ENCODE measurements around the gene SCAMP4.
"Not testable (repeated sequence)": the region's sequence is repeated elsewhere in the genome, so short reads cannot be mapped to it uniquely, and the experiment has no call there.

Gene SCAMP4

DNA sequence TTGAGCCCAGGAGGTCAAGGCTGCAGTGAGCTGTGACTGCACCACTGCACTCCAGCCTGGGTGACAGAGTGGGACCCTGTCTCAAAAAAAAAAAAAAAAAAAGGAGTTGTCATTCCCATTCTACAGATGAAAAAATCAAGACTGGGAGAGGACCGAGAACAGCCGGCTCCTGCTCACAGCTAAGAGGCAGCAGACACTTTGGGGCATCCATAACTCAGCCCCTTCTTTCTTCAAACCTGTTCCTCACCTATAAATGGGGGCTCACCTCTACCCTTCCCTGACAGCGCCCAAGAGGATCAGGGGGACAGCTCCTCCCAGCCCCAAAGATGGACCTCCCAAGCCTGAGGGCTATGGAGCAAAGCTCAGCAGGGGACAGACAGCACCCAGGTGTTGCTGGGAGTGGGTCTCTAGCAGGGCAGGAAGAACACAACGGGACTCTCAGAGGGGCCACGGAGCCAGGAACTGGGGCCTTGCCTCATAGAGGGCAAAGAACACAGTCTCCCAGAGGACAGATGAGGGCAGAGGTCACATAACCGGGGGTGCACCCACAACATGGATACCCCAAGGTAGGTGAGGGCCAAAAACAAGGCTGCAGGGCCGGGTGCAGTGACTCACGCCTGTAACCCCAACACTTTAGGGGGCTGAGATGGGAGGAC is 38.4 kb upstream of the SCAMP4 start:
- no peak for DNase-seq

DNA sequence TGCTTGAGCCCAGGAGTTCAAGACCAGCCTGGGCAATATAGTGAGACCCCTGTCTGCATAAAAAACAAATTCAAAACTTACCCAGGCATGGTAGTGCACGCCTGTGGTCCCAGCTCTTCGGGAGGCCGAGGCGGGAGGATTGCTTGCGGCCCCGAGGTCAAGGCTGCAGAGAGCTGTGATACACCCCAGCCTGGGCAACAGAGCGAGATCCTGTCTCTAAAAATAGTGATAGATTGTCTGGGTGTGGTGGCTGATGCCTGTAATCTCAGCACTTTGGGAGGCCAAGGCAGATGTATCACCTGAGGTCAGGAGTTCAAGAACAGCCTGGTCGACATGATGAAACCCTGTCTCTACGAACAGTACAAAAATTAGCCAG is 37.9 kb upstream of the SCAMP4 start:
- no peak for DNase-seq

DNA sequence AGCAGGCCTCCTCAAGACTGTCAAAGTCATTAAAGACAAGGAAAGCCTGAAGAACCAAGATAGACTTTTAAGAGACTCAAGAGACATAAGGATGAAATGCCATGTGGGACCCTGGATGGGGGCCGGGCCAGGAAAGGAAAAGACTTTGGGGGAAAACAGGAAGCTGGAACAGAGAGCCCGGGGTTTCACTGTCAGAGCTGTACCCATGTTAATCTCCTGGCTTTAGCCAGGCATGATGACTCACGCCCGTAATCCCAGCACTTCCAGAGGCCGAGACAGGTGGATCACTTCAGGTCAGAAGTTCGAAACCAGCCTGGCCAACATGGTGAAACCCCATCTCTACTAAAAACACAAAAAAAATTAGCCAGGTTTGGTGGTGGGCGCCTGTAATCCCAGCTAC is 36.2 kb upstream of the SCAMP4 start:
- DNase-seq: no peak

DNA sequence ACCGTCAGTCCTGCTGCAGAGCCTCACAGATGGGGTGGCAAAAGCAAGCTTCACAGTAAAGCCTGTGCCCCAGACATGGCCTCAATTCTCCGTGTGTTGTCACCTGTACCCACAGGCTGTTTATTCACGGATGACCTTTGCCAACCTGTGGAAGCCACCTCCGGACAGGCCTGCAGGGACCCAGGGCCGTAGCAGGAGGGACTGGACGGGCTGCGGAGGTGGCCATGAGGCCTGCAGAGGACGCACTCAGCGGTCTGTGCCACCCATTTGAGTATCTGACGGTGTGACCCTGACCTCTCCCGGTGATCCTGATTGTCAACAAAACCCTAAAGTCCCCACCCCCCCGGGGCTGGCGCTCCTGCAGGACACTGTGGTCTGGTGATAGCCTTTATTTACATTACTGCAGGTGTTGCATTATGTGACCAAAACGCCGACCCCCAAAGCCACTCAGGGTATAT is 34.0 kb upstream of the SCAMP4 start:
- DNase-seq: no peak

DNA sequence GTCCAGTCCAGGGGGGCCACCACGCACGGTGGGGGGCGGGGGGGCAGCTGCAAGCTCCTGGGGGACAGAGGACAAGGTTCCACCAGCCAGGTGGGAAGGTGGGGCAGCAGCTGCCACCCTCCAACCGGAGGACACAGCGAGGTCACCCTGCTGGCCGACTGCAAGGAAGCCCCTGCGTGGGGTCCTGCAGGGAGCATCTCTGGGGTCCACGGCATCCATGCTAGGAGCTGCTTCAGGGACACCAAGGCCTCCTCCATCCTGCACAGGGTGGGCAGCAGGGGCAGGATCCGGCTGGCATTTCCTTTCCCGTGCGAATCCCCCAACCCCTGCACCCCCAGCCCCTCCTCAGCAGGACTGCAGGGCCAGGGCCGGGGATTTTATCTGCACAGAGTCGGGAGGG is 33.6 kb upstream of the SCAMP4 start:
- no peak for DNase-seq

DNA sequence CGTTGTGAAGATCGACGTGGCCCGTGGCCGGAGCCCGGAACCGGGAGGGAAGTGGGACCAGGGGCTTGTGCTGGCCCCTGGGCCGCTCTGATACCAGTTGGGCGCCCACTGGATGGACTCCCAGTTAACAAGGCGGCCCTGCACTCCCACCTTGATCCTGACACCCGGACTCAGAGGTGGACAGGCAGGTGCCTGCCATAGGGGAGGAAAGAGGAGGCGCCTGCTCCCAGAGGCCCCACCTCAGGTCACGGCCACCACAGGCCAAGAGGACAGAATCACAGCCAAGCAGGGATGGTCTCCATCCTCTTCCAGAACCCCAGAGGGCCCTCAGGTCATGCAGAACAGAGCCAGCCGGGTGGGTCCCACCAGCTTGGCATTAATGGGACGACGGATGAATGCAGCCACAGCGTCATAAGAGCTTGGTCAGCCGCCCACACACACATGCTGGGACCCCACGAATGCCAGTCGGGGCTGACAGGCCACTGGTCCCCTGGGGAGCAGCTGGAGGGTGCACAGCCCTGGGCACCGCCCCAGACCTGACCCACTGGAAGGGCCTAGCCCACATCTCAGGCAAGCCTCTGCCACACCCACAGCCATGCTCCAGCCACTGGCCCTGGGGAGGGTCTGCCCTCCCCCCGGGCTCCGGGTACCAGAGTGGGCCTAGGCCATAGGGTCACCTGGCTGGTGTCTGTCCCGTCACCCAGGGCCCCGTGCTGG is 32.2 kb upstream of the SCAMP4 start:
- no peak for DNase-seq

DNA sequence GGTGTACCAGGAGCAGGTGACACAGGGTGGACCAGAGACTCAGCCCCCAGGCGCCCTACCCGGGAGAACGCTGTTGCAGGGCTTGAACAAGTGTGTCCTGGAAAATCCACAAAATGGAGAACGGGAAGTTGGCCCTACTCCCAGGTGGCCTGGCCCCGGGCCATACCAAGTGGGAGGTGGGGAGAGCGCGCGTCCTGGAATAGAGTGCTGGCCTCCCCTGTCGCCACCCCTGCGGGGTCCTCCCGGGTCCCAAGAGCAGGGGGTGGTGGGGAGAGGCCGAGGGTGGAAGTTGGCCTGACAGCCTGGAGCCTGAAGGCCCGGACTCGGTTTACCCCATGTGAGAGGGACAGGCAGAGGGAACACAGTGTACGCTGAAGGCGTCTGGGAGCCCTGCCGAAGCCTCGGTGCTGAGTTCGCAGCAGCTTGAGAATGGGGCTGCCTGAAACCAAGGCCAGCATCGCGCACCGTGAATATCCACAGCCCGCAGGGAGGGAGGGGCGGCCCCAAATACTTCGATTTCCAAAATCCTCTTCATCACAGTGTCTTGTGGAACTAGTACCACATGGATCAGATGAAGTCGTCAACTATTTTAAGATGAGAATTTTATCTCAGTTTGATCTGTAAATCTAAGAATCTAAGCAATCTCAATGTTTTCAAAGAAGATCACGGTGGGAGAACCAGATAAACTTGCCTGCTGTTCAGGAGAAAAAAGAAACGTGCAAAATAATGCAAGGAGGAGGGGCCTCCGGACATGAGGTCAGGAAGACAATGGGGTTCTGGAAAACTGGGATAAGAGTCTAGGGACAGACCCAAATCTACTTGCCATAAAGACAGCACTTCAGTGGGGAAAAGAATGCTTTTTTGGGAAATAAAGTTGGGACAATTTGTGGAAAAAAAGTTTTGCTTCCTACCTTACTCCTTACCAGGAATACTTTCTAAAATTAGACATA is 31.4 kb upstream of the SCAMP4 start:
- no peak for DNase-seq

DNA sequence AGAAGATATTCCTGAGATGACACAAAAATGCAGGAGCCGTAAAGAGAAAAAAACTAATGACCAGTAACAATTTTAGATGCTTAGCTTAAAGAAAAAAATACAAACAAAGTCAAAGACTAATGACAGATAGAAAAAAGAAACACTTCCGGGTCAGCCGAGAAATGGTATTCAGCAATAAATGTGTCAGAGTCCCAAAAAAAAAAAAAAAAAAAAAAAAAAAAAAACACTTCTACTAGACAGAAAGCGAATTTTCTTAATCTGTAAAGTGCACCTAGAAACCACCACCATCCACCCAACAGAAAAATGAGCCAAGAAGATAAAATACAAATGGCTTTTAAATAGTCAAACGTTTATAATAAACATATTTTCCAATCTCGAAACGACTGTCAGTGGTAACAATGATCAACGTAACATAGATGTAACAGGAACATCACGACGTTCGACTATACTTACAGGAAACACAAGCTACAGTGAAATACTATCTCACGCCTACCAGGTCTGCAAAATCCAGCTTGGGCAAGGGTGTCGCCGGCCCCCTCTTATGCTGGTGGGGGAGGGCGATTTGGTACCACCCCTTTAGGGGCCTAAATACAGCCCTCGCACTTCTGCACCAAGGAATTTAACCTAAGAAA is 30.5 kb upstream of the SCAMP4 start:
- DNase-seq: peak in 5 of 6 experiments; percentile 17 to 75 (median 69)

DNA sequence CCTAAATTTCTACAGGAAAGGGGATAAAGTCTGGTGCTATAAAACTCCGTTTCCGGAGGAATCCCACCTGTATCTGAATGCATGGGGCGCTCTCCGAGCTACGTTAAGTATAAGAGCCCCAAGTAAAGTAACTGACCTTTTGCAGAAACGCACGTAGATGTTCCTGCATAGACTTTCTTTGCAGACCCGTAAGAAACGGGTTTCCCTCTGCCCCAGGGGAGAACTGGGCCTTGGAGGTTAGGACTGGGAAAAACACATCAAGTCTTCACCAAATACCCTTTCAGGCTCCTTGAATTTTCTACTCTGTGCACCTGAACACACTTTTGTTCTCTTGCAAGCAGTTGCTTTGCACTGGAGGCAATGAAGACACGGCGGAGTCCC is 29.9 kb upstream of the SCAMP4 start:
- DNase-seq: not testable (repeated sequence)

DNA sequence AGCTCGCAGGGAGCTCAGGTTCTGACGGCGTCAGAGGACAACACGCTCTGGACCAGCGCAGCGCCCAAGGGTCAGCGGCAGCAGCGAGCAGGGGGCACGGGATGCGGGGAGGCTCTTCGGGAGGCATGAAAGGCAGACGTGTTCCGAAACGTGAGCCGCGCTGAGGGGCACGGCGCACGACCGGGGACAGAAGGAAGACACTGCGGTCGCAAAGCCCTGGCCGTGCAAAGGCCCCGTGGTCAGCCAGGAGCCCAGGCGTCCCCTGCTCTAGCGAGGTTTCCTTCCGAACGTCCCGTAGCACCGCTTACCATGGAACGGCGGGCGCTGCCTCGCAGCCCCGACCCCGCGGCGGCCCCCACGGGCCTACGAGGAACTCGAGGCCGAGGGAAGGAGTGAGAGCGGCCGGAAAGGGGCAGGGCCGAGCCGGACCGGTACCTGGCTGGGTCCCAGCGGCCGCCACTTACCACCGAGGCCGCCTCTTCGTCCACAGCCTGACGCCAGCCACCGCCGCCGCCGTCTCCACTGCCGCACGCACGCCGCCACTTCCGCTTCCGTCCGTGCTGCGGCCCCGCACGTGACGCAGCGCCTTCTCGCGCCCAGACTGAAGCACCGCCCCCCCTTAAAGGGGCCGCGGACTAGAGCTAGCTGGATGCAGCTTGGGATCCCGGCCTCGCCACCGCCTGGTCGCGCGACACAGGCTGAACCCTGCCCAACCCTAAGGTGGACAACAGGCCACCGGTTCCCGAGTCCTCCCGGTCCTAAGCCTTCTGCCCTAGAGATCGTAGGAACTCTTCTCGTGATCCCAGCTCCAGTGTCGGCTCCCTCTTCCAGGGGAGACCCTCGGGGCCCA is 29.3 kb upstream of the SCAMP4 start:
- peak; percentile 72 to 87 (median 80) for DNase-seq

DNA sequence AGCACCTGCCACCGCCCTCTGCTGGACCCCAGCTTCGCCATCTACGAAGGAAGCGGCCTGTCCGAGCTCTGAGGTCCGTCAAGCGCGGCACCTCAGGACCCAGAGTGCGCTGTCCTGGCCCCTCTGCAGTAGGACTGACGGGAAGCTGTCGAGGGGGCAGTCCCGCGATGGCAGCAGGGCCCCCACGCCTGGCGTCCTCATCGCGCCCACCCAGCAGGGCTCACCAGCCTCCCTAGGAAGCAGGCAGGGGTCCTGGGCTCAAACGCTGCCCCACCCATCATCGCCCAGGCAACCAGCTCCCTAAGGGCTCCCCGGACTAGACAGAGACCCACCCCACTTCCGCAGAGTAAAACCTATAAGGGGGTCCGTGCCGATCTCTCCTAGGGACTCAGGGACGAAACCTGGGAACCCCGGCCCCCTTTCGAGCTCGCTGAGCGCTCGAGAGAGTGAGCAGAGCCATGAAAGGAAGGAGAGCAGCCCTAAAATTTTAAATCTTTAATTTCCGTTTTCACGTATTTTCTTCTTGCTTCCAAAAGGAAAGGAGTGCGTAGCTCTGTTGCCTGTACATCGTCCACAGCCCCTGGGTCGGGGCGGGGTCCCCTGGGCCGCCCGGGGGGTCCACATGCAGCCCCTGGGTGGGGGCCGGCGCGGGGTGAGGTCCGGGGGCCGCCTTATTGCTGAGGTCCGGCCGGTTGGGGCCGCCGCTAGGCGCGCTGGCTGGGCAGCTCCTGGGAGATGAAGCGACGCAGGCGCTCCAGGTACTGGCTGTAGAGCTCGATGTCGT is 28.5 kb upstream of the SCAMP4 start:
- not testable (repeated sequence) for DNase-seq

DNA sequence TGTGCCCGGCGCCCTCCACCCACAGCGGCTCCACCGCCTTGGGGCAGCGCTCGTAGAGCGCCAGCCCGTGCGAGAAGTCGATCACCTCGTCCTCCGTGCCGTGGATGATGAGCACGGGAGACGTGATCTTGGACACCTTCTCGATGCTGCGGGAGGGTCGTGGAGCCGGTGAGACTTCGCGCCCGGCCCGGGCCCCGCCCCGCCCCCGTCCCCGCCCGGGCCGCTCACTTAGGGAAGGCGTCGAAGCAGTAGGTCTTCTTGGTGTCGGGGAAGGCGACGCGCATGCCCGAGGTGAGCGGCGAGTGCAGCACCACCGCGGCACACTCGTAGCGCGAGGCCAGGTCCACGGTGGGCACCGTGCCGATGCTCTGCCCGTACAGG is 27.9 kb upstream of the SCAMP4 start:
- DNase-seq: not testable (repeated sequence)

DNA sequence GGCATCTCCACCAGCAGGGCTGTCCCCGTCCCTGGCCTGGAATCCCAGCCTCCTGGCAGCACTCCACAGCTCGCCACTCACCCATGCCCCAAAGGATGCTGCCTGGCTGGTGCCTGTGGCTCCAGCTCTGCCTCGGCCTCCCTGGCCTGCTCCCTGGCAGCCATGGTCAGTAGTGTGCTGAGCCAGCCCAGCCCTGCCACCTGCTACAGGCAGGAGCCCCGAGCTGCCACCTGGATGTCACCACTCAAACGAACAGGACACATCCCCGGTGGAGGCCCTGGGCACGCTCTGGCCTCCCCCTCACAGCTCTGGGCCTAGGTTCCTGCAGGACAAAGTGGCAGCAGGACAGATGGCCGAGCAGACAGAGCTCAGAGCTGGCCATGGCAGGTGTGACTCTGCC is 26.6 kb upstream of the SCAMP4 start:
- DNase-seq: not testable (repeated sequence)

DNA sequence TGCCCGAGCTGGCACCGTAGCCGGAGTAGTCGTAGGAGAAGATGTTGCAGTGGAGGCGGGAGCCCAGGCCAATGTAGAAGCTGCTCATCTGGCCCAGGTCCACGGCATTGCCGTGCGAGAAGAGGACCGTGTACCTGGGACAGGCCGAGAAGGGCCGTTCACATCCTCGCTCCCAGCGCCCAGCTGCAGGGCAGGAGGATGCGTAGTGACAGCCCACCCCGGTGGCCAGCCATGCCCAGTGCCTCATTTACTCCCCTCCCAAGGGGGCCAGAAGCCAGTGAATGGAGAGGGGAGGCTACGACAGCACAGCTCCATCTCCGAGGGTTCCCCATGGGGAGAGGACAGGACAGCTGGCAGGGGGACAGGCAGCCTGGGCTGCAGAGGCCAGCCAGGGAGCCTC is 25.2 kb upstream of the SCAMP4 start:
- DNase-seq: not testable (repeated sequence)

DNA sequence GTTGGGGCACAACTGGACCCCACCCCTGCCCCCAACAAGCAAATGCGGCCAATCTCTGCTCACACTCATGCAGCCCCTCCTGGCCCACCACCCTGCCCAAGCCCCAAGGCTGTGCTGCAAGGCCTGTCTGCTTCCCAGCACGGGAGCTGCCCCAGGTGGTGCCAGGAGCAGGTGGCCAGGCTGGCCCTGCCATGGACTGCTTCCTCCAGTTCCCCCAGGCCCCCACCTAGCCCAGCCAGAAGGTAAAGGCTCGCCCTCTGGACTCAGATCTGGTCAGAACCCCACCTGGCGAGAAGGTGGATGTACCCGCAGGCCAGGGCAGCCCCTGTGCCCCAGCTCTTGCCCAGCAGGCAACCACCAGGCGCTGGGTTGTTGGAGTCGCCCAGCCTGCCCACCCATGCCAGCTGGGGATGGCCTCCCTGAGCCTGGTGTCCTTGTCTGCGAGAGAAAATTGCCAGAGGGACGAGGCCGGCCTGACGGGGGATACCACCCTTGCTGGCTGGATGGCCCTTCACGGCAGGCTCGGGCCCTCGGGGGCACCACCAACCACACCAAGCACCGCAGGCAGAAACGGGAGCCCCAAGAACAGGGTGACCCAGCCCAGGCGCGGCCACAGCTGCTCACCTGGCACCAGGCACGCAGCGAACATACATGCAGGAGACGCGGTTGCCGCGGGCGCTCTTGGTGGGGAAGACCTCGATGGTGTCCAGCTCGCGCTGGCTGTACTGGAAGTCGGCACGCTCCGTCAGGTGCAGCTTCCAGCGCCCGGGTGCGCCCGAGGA is 24.4 kb upstream of the SCAMP4 start:
- DNase-seq: no peak

DNA sequence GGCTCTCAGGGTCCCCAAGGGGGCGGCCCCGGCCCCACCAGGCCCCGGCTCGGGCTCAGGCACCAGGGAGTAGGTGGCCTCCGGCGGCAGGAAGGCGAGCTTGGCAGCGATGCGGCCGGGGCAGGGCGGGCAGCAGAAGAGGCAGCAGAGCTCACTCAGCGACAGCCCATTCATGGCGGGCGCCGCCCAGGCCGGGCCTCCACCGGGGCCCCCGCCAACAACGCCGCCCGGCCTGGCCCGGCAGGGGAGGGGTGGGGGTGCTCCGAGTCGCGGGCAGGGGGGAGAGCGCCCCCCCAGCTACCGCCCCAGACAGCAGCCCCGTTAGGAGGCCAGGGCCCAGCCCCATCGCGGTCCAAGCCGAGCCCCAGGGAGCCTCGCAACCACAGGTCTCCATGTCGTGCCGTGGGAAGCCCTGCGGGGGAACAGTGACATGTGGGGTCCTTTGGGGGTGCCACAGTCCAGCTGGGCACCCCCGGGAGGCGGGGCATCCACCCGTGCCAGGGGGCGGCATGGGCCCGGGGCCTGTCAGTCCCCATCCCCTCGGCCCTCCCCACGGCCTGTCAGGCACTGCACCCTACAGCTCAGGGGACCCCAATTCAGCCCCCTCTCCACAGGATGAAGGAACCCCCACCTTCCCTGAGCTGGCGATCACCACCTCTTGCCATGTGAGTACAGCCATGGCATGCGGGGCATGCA is 23.7 kb upstream of the SCAMP4 start:
- not testable (repeated sequence) for DNase-seq

DNA sequence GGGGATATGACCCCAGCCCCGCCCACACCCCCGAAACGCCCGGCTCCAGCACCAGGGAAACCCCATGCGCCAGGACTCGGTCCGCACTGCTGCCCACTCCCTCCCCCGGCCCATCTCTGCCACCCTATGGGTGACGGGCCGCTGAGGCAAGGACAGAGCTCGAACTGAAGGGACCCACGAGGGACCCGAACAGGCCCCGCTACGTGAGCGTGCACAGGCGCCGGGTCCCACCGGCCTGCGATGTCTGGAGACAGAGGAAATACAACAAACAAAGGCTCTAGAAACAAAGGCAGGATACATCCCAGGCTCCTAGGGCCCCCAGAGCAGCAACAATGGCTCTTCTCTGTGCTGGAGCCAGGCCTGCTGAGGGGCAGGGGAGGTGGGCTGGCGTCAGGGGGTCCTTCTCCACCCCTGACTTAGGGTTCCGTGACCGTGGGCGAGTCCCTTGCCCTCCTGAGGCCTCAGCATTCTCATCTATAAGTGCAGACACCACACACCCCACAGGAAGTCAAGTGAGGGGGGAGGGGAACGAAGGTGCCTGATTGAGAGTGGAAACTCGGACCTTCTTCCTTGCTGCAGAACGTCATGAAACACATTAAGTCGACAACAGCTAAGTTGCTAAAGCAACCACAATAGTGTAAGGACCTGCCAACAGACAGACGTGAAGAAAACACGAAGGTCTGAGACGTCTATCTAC is 23.0 kb upstream of the SCAMP4 start:
- peak; percentile 54 to 86 (median 76) for DNase-seq

DNA sequence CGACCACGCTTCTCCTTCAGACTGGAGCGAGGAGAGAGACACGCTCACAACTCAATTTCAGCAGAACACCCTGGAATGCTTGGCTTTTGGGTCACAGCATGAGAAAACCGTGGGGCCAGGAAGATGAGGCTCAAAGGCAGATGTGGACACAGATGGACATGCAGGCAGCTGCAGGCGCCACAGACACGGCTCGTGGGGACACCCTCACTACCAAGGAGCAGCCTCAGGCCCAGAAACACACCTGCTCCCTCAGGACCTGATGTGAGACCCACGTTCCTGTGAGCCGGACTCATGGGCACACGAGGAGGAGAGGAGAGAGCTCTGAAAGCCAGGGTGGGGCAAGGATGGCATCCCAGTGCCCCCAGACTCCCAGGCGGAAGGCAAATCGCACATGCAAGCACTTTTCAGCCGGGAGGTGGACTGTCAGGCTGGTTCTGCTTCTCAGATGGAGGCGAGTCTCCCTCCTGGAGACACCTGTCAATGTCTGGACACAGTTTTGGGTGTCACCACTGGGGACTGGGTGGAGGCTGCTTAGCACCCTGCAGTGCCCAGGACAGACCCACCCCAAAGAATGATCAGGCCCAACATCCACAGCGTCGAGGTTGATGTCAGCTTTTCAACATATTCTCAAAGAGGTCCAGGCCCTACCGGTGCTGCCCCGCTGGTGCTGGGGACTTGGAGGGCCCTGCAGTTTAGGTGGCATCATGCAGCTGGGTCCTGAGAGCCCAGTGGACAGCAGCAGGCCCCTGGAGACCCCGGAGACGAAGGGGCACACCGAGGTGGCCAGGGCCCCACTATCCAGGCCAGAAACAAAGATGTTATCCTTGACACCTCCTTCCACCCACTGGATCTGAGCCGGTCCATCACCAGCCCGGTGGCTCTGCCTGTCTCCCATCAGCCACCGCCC is 22.2 kb upstream of the SCAMP4 start:
- DNase-seq: no peak

All from stimulated activated naive CD4-positive, alpha-beta T cell (primary cell).